Measurements from ENCODE around the gene PSME2.

PSME2 gene

DNA sequence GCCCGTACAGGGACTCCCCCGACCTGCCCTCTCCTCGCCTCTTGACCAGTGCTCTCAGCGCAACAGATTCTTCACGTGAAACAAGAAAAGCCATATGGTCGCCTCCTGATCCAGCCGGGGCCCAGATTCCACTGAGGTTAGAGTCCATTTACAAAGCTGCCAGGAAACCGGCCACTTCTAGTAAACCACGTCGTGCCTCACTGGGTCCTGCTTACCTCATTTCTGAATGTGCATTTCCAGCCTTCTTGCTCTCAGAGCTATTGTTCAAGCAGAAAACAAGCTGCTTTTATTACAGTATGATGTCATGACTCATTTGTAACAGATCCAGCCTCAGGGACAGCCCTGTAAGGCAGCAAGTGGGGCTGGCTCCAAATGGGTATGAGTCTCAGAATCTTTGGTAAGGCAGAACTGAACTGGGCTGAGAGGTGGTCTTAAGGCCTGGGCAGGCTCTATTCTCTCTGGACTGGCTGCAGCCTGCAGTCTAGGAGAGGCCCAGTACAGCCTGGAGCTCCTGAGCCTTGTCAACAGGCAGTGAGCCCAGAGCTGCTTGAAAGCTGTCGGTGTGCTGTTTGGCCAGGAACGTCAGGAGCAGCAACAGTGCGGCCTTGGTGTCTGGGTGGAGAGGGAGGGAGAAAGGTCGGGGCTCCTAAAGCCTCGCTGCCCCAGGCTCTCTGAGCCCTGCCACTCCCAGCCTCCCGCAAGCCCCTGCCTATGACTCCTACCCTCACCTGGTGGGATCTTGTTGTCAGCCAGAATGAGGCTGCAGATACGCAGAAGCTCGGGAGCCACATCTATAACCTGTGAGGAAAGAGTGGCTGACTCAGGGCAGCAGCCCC lies 33.8 kb upstream of the PSME2 start:
- in situ Hi-C loops (cut with MboI; ENCODE audit: low sequenced_read_pairs): no loop called here

DNA sequence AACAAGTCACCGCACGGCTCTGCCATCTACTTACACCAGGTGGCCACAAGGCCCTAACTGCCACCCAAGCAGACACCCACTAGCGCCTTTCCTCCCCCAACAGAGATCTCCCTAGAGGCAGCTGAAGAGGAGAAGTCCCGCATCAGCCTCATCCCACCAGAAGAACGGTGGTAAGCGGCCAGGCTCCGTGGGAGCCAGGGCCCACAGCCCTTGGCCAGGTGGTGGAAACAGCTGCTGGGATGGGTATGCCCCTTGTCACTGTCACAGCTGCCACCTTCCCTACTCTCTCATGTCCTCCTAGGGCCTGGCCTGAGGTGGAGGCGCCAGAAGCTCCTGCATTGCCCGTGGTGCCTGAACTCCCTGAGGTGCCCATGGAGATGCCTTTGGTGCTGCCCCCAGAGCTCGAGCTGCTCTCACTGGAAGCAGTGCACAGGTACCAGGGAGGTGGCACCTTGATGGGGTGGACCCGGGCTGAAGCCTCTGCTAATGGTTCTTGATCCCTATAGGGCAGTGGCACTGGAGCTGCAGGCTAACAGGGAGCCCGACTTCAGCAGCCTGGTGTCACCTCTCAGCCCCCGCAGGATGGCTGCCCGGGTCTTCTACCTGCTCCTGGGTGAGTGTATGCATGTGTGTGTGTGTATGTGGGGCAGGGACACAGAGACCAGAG lies 33.0 kb upstream of the PSME2 start:
- in situ Hi-C loops (cut with MboI; ENCODE audit: low sequenced_read_pairs): no loop called here

DNA sequence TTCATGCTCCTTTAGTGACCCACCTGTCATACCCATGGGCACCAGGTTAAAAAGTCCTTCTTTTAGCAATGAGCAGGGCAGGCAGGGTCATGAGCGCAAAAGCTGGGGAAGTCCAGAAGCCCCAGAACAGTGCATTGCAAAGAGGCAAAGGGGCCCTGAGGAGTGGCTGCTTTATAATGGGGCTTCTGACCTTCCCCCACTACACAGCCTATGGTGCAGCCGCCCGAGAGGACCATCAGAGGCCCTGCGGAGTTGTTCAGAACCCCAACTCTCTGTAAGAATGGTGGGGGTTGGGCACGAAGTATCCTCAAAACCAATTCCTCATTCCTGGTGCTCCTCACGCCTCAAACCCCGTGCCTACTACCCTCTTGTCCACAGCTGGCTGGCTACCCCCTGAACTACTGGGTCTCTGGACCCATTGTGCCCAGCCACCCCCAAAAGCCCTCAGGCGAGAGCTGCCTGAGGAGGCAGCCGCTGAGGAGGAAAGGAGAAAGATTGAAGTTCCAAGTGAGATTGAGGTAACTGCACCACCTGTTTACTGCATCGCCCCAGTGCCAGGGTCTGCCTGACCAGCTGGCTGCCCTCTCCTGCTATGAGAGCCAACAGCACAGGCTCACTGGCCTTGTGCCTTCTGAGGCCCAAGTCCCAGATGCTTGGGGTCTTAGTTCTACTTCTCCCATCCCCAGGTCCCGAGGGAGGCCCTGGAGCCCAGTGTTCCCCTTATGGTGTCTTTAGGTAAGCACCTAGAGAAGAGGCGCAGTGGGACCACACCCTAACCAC lies 32.2 kb upstream of the PSME2 start:
- in situ Hi-C loops (cut with MboI; ENCODE audit: low sequenced_read_pairs): no loop called here

DNA sequence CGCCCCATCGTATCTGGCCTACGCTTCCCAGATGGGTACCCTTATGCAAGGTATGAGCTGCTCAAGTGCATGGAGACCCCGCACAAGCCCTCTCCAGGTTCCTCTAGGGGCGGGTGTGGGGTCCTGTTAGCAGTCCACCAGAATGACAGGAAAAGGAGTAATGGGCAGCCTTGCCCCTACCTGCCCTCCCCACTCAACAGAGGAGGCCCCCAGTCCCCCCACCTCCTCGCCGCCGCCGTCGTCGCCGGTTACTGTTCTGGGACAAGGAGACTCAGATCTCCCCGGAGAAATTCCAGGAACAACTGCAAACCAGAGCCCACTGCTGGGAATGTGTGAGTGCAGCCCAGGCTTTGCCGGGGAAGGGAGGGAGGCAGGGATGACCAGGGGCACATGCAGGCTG lies 31.5 kb upstream of the PSME2 start:
- in situ Hi-C loops (cut with MboI; ENCODE audit: low sequenced_read_pairs): no loop called here

DNA sequence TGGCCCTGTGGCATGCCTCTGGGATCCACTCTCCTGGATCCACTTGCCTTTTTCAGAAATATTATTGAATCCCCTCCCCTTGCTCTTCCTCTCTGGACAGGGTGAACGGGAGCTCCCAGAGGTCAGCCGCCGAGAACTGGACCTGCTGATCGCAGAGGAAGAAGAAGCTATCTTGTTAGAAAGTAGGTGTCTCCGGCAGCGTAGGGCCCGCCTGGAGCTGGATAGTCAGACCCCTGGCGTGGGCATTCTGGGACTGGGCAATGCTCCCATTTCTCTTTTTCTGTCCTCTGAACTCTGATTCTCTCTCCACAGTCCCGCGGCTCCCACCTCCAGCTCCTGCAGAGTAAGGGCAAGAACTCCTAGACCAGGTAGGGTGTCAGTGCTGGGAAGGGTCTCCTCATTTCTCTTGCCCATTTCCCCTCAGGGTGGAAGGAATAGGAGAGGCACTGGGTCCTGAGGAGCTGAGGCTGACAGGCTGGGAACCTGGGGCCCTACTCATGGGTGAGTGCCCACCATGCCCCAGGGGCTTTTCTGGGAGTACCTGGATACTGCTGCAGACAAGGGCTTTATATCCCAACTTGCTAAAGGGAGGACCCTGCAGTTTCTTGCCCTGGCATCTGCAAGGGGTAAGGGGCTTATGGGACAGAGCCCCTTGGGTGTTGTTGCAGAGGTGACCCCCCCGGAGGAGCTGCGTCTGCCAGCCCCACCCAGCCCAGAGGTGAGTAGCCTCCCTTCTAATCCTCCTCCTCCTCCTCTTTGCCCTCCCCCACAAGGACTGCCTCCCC lies 30.8 kb upstream of the PSME2 start:
- in situ Hi-C loops (cut with MboI; ENCODE audit: low sequenced_read_pairs): no loop called here

DNA sequence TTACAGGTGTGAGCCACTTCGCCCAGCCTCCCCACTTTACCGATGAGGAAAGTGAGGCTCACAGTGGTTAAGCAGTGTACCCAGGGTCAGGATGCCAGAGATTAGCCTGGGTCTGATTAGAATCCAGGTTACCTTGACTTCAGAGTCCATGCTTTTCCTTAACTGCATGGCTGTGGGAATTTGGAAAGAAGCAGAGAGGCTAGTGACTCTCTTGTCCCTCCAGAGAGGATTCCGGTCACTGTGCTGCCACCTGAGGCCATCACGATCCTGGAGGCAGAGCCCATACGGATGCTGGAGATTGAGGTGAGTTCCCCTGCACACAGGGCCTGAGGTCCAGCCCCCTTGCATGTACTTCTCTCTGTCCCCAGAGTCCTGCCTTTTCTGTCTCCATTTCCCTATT lies 30.2 kb upstream of the PSME2 start:
- in situ Hi-C loops (cut with MboI; ENCODE audit: low sequenced_read_pairs): no loop called here

DNA sequence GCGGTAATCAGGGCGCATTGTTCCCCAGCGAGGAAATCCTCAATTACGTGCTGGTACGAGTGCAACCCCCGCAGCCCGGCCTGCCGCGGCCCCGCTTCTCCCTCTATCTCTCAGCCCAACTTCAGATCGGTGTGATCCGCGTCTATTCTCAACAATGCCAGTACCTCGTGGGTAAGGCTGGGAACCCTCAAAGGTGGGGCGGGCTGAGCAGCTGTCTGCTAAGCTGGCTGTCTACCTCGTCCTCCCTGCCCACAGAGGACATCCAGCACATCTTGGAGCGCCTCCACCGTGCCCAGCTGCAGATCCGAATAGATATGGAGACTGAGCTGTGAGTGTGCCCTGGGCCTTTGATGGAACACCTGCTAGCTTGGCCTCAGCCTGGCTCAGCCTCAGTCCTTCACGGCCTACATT lies 26.5 kb upstream of the PSME2 start:
- in situ Hi-C loops (cut with MboI; ENCODE audit: low sequenced_read_pairs): no loop called here

DNA sequence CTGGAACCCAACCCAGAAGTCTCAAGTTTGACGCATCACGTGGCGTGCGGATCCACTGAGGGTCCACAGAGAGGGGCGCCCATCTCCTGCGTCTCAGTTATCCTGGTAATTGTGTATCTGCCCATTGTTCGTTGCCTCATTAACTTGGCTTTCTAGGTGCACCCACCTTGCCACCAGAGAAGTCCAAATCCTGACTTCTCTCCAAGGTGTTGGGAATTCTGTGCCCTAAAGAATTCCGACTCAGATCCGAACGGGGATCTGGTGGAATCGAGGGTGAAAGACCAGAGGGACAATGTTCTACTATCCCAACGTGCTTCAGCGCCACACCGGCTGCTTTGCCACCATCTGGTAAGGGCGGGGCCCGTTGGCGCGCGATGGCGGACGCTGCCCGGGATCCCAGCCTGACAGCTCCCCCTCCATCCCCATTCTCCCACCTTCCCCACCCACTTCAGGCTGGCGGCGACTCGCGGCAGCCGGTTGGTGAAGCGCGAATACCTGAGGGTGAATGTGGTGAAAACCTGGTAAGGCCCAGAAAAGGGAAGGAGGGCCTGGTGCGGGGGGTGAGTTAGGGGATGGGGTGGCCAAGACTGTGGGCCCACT lies 26.0 kb upstream of the PSME2 start:
- in situ Hi-C loops (cut with MboI; ENCODE audit: low sequenced_read_pairs): no loop called here

DNA sequence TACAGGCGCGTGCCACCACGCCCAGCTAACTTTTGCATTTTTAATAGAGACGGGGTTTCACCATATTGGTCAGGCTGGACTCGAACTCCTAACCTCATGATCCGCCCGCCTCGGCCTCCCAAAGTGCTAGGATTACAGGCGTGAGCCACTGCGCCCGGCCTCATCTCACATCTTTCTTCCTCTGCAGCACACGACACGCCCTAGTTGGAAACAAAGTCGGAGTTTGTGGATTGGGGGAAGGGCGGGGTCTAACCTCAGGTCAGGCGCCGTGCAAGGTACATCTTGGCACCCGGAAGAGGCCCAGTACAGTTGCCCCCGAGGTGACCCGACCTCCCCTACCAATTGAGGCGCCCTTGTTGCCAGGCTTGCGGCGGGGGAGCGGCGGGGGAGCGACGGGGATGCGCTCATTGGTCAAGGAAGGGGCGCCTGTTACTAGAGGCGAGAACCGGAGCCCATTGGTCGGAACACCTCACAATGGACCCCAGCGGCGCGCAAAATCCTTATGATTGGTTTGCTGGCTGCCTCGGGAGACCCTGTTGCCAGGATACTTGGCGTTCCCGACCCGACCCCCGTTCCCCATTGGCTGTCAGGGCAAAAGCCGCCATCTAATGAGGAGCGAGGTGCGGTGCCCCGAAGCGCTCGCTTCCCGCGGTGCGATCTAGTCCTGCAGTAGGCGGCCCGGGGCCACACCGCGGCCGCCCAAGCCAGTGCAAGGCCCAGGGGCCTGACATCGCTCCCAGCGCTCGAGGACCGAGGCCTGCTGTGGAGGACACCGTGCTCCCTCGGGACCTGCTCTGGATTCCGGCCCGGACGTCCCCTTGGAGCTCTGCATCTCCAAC lies 25.2 kb upstream of the PSME2 start, which contains the start of gene REC8:
TSS of gene REC8 (plus strand) at position 659 of the 839 bp plus-strand sequence. CDS start 473 bp downstream, outside the sequence.
- in situ Hi-C loops (cut with MboI; ENCODE audit: low sequenced_read_pairs): no loop called here

DNA sequence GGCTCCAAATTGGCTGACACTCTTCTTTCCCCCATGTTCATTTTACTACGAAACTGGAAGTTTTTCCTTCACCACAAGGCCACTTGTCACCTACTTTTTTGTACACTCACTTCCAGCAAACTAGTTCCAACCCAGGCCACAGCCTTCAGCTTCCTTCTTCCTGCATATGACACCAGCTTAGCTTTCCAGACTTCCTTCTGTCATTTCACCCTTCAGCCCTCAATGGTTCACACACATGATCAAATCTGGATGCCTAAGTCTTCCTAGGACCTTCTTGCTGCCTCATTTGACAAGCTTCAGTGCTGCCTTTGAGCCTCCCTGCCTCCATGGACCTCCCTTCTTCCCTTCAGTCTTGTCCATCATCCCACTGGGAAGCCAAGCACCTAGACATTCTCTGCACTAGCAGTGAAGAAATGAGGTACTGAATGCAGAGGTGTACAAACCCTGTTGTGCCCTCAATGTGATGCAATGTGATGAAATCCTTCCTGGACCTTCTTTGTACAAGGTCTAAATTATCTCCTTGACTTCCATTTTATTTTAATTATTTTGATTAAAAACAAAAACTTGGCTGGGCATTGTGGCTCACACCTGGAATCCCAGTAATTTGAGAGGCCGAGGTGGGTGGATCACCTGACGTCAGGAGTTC lies 21.2 kb upstream of the PSME2 start:
- in situ Hi-C loops (cut with MboI; ENCODE audit: low sequenced_read_pairs): no loop called here

DNA sequence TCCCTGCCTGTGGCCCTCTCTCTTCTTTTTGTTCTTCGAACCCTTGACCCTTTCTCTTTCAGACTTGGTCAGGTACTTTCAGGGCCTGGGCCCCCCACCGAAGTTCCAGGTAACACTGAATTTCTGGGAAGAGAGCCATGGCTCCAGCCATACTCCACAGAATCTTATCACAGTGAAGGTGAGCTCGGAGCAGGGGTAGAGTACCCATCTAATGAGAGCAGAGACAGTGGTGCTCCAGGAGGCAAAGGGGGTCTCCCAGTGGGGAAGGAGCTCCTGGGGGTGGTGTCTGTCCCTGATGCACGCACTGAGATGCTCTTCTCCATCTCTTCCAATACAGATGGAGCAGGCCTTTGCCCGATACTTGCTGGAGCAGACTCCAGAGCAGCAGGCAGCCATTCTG lies 19.4 kb upstream of the PSME2 start:
- in situ Hi-C loops (cut with MboI; ENCODE audit: low sequenced_read_pairs): no loop called here

DNA sequence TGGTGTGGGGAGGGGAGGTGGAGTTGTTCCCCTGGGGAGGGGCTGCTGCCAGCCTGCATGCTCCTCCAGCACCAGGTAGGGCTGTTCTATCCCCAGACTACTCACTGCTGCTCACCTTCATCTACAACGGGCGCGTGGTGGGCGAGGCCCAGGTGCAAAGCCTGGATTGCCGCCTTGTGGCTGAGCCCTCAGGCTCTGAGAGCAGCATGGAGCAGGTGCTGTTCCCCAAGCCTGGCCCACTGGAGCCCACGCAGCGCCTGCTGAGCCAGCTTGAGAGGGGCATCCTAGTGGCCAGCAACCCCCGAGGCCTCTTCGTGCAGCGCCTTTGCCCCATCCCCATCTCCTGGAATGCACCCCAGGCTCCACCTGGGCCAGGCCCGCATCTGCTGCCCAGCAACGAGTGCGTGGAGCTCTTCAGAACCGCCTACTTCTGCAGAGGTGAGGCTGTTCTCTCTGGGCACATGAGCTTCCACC lies 18.1 kb upstream of the PSME2 start:
- in situ Hi-C loops (cut with MboI; ENCODE audit: low sequenced_read_pairs): no loop called here

DNA sequence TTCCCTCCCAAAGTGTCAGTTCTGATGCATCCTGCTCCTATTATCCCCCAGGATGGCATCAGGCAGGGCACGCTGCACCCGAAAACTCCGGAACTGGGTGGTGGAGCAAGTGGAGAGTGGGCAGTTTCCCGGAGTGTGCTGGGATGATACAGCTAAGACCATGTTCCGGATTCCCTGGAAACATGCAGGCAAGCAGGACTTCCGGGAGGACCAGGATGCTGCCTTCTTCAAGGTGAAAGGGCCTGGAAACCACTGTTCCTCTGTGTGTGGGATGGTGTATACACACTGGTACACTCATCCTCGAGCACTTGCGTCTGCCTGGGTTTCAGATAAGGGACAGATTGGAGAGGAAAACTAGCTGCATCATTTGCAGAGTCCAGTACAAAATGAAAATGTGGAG lies 15.7 kb upstream of the PSME2 start:
- in situ Hi-C loops (cut with MboI; ENCODE audit: low sequenced_read_pairs): no loop called here

DNA sequence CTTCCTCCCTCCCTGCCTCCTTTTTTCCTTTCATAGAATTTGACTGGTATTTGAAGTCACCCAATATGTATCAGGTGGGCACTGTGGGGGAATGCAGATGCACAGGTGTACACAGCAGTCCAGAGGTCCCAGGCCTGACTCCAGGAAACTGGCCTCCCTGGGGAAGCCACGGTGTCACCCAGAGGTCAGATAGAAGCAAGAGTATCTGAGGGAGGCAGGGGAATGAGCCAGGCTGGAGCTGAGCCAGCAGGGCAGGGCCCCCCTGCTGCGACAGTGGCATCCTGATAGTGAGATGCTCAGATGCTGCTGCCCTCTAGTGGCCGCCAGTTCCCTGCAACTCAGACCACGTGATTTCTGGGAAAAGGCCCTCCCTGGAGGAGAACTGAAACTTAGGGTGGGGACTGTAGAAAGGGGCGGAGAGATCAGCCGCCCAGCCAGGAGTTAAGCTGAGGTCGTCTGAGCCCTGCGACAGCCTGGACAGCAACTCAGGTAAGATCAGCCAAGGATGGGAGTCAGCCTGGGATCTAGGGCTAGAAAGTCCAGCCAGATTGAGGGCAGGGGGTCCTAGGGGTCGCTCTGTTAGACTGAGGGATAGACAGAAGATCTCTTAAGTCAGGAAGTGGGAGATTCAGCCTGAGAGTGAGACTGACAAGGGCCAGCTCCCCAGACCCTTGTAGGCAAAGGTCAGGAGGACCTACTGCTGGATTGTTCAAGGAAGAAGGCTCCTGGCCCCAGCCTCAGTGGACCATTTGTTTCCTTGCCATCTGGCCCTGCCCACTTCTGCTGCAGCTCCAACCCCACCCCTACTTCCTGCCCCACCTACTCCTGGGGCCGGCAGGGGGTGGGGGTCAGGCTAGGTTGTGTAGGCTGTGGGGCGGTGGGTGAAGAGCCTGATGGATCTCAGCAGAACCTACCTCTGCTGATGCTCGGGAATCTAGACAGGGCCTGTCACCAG lies 14.7 kb upstream of the PSME2 start, which contains the start of gene IRF9:
TSS of gene IRF9 (plus strand) at position 416 of the 955 bp plus-strand sequence. CDS start 880 bp downstream, outside the sequence.
- in situ Hi-C loops (cut with MboI; ENCODE audit: low sequenced_read_pairs): no loop called here

DNA sequence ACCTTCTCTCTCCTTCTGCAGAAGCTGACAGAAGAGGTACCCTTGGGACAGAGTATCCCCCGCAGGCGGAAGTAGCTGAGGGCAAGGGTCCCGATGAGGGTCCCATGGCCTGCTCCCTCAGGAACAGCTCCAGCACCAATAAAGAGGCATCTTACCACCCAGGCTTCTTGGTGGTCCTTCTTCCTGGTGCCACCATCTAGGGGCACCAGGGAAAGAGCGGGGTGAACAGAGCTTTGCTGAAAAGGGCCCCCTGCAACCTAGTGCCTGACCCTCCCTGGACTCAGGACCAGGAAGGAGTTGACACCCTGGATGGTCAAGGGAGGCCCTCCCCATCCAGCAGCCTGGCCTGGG lies 14.1 kb upstream of the PSME2 start:
- in situ Hi-C loops (cut with MboI; ENCODE audit: low sequenced_read_pairs): no loop called here

DNA sequence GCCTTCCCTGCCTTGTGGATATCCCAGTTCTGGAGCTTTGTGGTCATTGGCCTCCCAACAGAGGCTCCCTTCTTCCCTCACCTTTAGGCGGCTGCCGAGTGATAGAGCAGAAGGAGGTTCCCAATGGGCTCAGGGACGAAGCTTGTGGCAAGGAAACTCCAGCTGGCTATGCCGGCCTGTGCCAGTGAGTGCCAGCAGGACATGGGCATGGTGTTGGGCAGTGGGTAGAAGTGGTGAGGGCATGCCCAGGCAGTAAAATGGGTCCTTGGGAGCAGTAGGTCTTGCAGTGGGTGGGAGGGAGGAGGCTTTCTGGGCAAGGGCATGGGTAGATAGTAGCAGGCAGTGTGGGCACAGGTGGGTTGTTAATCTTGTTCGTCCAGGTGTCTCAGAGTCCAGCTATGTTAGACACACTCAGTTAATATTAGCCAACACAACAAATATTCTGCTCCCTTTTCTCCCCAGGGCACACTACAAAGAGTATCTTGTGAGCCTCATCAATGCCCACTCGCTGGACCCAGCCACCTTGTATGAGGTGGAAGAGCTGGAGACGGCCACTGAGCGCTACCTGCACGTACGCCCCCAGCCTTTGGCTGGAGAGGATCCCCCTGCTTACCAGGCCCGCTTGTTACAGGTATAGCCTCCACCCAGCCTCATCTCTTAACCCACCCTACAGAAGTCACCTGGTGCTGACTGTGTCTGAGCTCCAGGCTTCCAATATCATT lies 13.5 kb upstream of the PSME2 start:
- in situ Hi-C loops (cut with MboI; ENCODE audit: low sequenced_read_pairs): no loop called here

DNA sequence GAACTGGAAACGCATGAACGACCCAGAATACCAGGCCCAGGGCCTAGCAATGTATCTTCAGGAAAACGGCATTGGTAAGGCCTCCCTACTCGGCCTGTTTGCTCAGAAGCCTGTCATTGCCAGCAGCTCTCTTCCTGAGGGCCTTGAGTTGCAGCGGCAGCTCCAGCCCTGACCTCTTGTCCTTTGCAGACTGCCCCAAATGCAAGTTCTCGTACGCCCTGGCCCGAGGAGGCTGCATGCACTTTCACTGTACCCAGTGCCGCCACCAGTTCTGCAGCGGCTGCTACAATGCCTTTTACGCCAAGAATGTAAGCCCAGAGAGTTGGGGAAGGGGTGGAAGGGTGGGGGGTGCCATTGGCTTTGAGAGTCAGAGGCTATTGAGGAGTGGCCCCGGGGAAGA lies 10.9 kb upstream of the PSME2 start:
- in situ Hi-C loops (cut with MboI; ENCODE audit: low sequenced_read_pairs): no loop called here

Measured in HL-60/S4 treated with phorbol 12-myristate 13-acetate at 8.2 ng/mL for 4 days and 3 days (cell line).